ENCODE results near the gene BAIAP3.

DNA sequence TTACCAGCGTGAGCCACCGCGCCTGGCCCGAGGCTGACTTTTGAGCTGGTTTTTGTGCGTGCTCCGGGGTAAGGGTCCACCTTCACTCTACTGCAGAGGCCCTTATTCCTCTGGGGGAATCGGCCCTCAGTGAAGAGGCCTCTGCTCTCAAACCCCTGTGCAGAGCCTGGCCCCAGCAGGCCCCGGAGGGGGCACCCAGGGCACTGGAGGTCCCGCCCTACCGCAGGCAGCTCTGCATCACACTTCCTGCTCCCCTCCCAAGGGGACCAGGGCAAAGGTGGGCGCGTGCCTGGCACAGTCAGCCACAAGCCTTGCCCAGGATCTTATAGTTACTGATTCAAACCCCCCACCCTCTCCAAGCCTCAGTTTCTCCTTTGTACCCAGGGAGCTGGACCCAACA is 27.6 kb upstream of the BAIAP3 start:
- TF ChIP-seq SP1 (IDR thresholded peaks at IDR 0.05) (no peak), SUZ12 (IDR thresholded peaks at IDR 0.05) (no peak), ELF4 (IDR thresholded peaks at IDR 0.05) (no peak), FOXA1 (IDR thresholded peaks at IDR 0.05) (no peak), HDGF (IDR thresholded peaks at IDR 0.05; ENCODE audit: borderline replicate concordance) (no peak), ARNT (IDR thresholded peaks at IDR 0.05) (no peak), FOXK2 (IDR thresholded peaks at IDR 0.05) (no peak), LEF1 (IDR thresholded peaks at IDR 0.05; ENCODE audit: borderline replicate concordance) (no peak), L3MBTL2 (conservative IDR thresholded peaks at IDR 0.05) (no peak), FOXM1 (IDR thresholded peaks at IDR 0.05; ENCODE audit: borderline replicate concordance) (no peak), BHLHE40 (IDR thresholded peaks at IDR 0.05; ENCODE audit: borderline replicate concordance) (no peak), ZNF384 (IDR thresholded peaks at IDR 0.05) (no peak)

All from HEK293T (cell line).